Gastroesophageal sphincter (tissue), 4 donors: ENCODE measurements around the gene DDI2. TPM values are rescaled to one million over a fixed set of nuclear protein-coding genes. Genes with fewer than 3 reads are reported as not detected.
A peak's percentile ranks its signal among the peaks of the same experiment; 100 is the strongest.

Experiments
- ATAC-seq: fragments of 150-250 bp; one replicate; pipeline ENCODE4 v1.9.1; 2016; ENCODE audit warnings: mild to moderate bottlenecking, moderate library complexity
- H3K27ac ChIP-seq, 4 donors: fragments of 200-600 bp; sonication (generic) in 3 of 4; 1 replicate in 3 of 4; 2 replicates in 1 of 4; pipeline ENCODE4 v1.5.1; 2016 to 2019
- H3K27me3 ChIP-seq: fragments of 200-600 bp; sonication (generic); one replicate; pipeline ENCODE4 v1.5.1; 2019
- H3K36me3 ChIP-seq, 2 donors: fragments of 200-600 bp; sonication (generic); one replicate each; pipeline ENCODE4 v1.5.1; 2019; ENCODE audit warnings: control low read depth in 1 of 2
- H3K4me1 ChIP-seq, 3 donors: fragments of 200-600 bp; sonication (generic); 1 replicate in 2 of 3; 2 replicates in 1 of 3; pipeline ENCODE4 v1.5.1; 2016 to 2019; ENCODE audit warnings: control low read depth in 2 of 3
- H3K4me3 ChIP-seq, 2 donors: fragments of 200-600 bp; sonication (generic); one replicate each; pipeline ENCODE4 v1.5.1; 2019; ENCODE audit warnings: mild to moderate bottlenecking in 1 of 2, moderate library complexity in 1 of 2
- H3K9me3 ChIP-seq, 3 donors: fragments of 200-600 bp; sonication (generic); one replicate each; pipeline ENCODE4 v1.5.1; 2017 to 2019; ENCODE audit warnings: control low read depth in 2 of 3
- CTCF ChIP-seq, 4 experiments: fragments of 200-600 bp in 2 of 4; fragments of 450-650 bp in 2 of 4; sonication (generic) in 1 of 4; IDR thresholded peaks; one replicate each; pipeline ENCODE4 v1.5.1; 2017 to 2019; ENCODE audit warnings: antibody characterized with exemption in 4 of 4, mild to moderate bottlenecking in 2 of 4, moderate library complexity in 2 of 4
- EP300 ChIP-seq: sonication (generic); formaldehyde crosslinking; IDR thresholded peaks from one replicate; pipeline ENCODE4 v1.6.1; 2017; ENCODE audit warnings: antibody characterized with exemption, mild to moderate bottlenecking
- POLR2A ChIP-seq, 2 donors: fragments of 450-650 bp; IDR thresholded peaks; one replicate each; pipeline ENCODE4 v1.6.1; 2017; ENCODE audit warnings: antibody characterized with exemption in 2 of 2, mild to moderate bottlenecking in 2 of 2, moderate library complexity in 1 of 2
- POLR2AphosphoS5 ChIP-seq: sonication (generic); formaldehyde crosslinking; IDR thresholded peaks from one replicate; pipeline ENCODE4 v1.6.1; 2017; ENCODE audit warnings: antibody characterized with exemption
- WGBS, 2 donors: methylation state at CpG; one replicate each; pipeline ENCODE4 v1.1.5; 2018; ENCODE audit warnings: low coverage in 1 of 2; 5-methylcytosine and 5-hydroxymethylcytosine counted together
- total RNA-seq, 4 donors: library from RNA; depleted of rRNA; stranded (reverse); fragments of >200 nt; gene quantifications; one replicate each; pipeline ENCODE4 v1.1.0, GENCODE V29; 2016

The DDI2 gene
- total RNA-seq, 4 donors from 2014 or later, result 14.3 to 37.2 (median 16.5) TPM

- no peak for ATAC-seq
- 94 to 95% methylated on average over 6 to 15 of the region's 18 CpGs for WGBS, 2 donors
- H3K4me1 ChIP-seq, result peaks cover 0 to 12% (median 7%) of the 10 kb centered on the region in 3 donors
Measured at GRCh38 chr1:15583016-15583706, 34.1 kb upstream of the DDI2 start.

GRCh38 chr1:15584489-15585363 is 32.5 kb upstream of the DDI2 start, which contains the start of gene AGMAT:
AGMAT (minus strand) TSS chr1:15585051; CDS start chr1:15584967, 84 bp downstream.
- WGBS, 2 donors, result 20% methylated on average over 1 of the region's 68 CpGs; no CpG with 5 or more reads in 1 of the 2 donors
- Histone ChIP-seq H3K36me3 (no peaks in the 10 kb centered on the region), H3K27ac (peak within 1 kb of the TSS in 1 of 4 donors; percentile 16), H3K4me3 (peak within 1 kb of the TSS; percentile 36 to 54), H3K27me3 (peaks cover 29% of the 10 kb centered on the region), H3K9me3 (no peaks in the 10 kb centered on the region), H3K4me1 (peaks cover 0 to 12% (median 7%) of the 10 kb centered on the region in 3 donors)
- no peak for ATAC-seq
- TF ChIP-seq POLR2A (IDR thresholded peaks at IDR 0.05) (no peak), CTCF (IDR thresholded peaks at IDR 0.05) (peak in 1 of 4 experiments; percentile 18)

More at GRCh38 chr1:15583016-15583706, 34.1 kb upstream of the DDI2 start:
- Histone ChIP-seq H3K4me3 (no peak overlapping the region), H3K27ac (no peak overlapping the region), H3K36me3 (no peaks in the 10 kb centered on the region), H3K27me3 (peaks cover 29% of the 10 kb centered on the region), H3K9me3 (no peaks in the 10 kb centered on the region)
- TF ChIP-seq POLR2A (IDR thresholded peaks at IDR 0.05) (no peak), CTCF (IDR thresholded peaks at IDR 0.05) (no peak), EP300 (no peak), POLR2AphosphoS5 (no peak)

GRCh38 chr1:15592285-15592684 is 25.0 kb upstream of the DDI2 start:
- ATAC-seq, result no peak
- Histone ChIP-seq H3K27ac (no peak overlapping the region), H3K4me1 (no peaks in the 10 kb centered on the region), H3K36me3 (no peaks in the 10 kb centered on the region), H3K4me3 (no peak overlapping the region), H3K9me3 (no peaks in the 10 kb centered on the region), H3K27me3 (peaks cover 4% of the 10 kb centered on the region)
- WGBS, 2 donors, result 0 to 59% methylated on average over 1 to 3 of the region's 5 CpGs
- TF ChIP-seq EP300 (no peak), POLR2A (IDR thresholded peaks at IDR 0.05) (no peak), POLR2AphosphoS5 (no peak), CTCF (IDR thresholded peaks at IDR 0.05) (no peak)

GRCh38 chr1:15595809-15596617 is 21.2 kb upstream of the DDI2 start:
- TF ChIP-seq CTCF (IDR thresholded peaks at IDR 0.05), result no peak
- no peak for TF ChIP-seq POLR2AphosphoS5
- TF ChIP-seq POLR2A (IDR thresholded peaks at IDR 0.05), result no peak
- no peak for TF ChIP-seq EP300

More at GRCh38 chr1:15595809-15596617, 21.2 kb upstream of the DDI2 start:
- H3K36me3 ChIP-seq, result no peaks in the 10 kb centered on the region
- 75 to 81% methylated on average over 4 to 5 of the region's 5 CpGs for WGBS, 2 donors
- H3K27ac ChIP-seq, result no peak overlapping the region
- no peaks in the 10 kb centered on the region for H3K4me1 ChIP-seq
- no peak for ATAC-seq
- no peak overlapping the region for H3K4me3 ChIP-seq
- no peaks in the 10 kb centered on the region for H3K9me3 ChIP-seq
- no peaks in the 10 kb centered on the region for H3K27me3 ChIP-seq
